Thoracic aorta (tissue), 2 donors: ENCODE results near the gene BUD13. TPM values are rescaled to one million over a fixed set of nuclear protein-coding genes. Genes with fewer than 3 reads are reported as not detected.

ENCODE experiments used
- ATAC-seq: fragments of 150-250 bp; one replicate; pipeline ENCODE4 v1.8.0; 2017; ENCODE audit warnings: low read depth; ENCODE audit not compliant: insufficient number of reproducible peaks, low FRiP score
- DNase-seq: peaks from one replicate; pipeline ENCODE4 v3.0.0-alpha.2; 2020; ENCODE audit warnings: low spot score
- H3K27ac ChIP-seq, 2 donors: fragments of 200-600 bp; sonication (generic); 1 replicate in 1 of 2; 2 replicates in 1 of 2; pipeline ENCODE4 v1.5.1; 2016; ENCODE audit warnings: mild to moderate bottlenecking in 2 of 2, moderate library complexity in 2 of 2
- H3K27me3 ChIP-seq: fragments of 200-600 bp; sonication (generic); replicated peaks from 2 replicates; pipeline ENCODE4 v1.6.0; 2016; ENCODE audit warnings: mild to moderate bottlenecking; ENCODE audit not compliant: insufficient read depth
- H3K36me3 ChIP-seq: fragments of 200-600 bp; sonication (generic); one replicate; pipeline ENCODE4 v1.5.1; 2016
- H3K4me1 ChIP-seq, 2 donors: fragments of 200-600 bp; sonication (generic); 1 replicate in 1 of 2; 2 replicates in 1 of 2; pipeline versions ENCODE4 v1.5.1 to v1.6.0; 2016; ENCODE audit warnings: low read depth in 2 of 2, mild to moderate bottlenecking in 1 of 2; ENCODE audit not compliant: control insufficient read depth in 1 of 2
- H3K4me3 ChIP-seq: fragments of 200-600 bp; sonication (generic); 2 replicates; pipeline ENCODE4 v1.5.1; 2016; ENCODE audit warnings: mild to moderate bottlenecking
- H3K9me3 ChIP-seq: fragments of 200-600 bp; sonication (generic); 2 replicates; pipeline ENCODE4 v1.5.1; 2016
- CTCF ChIP-seq: fragments of 200-600 bp; sonication (generic); IDR thresholded peaks from one replicate; pipeline ENCODE4 v1.5.1; 2019; ENCODE audit warnings: antibody characterized with exemption
- total RNA-seq, 2 donors: library from RNA; depleted of rRNA; stranded (reverse); fragments of >200 nt; gene quantifications; one replicate each; pipeline versions ENCODE4 v1.1.0 to v1.2.3, GENCODE V29; 2016

The BUD13 gene
- total RNA-seq, 2 donors from 2014 or later: 5.8 to 12.5 TPM

DNA sequence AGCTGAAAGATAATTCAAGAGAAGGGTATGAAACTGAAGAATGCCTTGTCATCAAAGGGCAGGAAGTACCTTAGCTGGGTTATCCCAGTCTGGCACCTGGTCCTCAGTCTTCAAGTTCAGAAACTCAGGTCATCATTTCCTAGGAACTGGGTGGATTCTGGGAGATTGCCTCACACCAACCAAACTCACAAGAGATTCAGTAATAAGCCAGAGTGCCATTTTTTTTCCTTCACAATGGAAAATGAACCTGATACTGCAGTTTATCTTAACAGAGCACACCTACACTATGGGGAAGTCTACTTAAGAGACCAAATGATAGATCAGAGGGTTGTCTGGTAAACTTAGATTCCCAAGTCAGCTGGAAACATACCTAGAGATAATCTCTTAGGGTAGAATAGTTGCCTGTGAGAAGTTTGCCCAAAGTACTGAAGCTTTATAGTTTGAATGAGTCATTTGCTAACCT lies 3.8 kb upstream of the BUD13 start:
- DNase-seq (no peak), ATAC-seq (no peak)
- no peak overlapping the region for H3K4me3 ChIP-seq
- peaks cover 5 to 6% of the 10 kb centered on the region in 2 donors for H3K4me1 ChIP-seq
- H3K9me3 ChIP-seq: no peaks in the 10 kb centered on the region
- H3K27ac ChIP-seq: no peak overlapping the region
- H3K36me3 ChIP-seq: peaks cover 35% of the 10 kb centered on the region
- H3K27me3 ChIP-seq: no peaks in the 10 kb centered on the region
- TF ChIP-seq CTCF: no peak

- Histone ChIP-seq H3K4me1 (peaks cover 7 to 12% of the 10 kb centered on the region in 2 donors), H3K4me3 (no peak overlapping the region), H3K27me3 (no peaks in the 10 kb centered on the region), H3K9me3 (no peaks in the 10 kb centered on the region), H3K27ac (no peak overlapping the region), H3K36me3 (peaks cover 30% of the 10 kb centered on the region)
- ATAC-seq (no peak), DNase-seq (no peak)
- no peak for TF ChIP-seq CTCF
Observed at GRCh38 chr11:116775975-116776374, 3.2 kb upstream of the BUD13 start.

GRCh38 chr11:116774661-116775060 lies 1.9 kb upstream of the BUD13 start:
- ATAC-seq (no peak), DNase-seq (no peak)
- H3K36me3 ChIP-seq: peaks cover 22% of the 10 kb centered on the region
- H3K9me3 ChIP-seq: no peaks in the 10 kb centered on the region
- H3K4me3 ChIP-seq: no peak overlapping the region
- no peaks in the 10 kb centered on the region for H3K27me3 ChIP-seq
- H3K27ac ChIP-seq: no peak overlapping the region
- H3K4me1 ChIP-seq: peaks cover 11 to 22% of the 10 kb centered on the region in 2 donors
- no peak for TF ChIP-seq CTCF

GRCh38 chr11:116773203-116774097 lies 663 bp upstream of the BUD13 start:
- Histone ChIP-seq H3K9me3 (no peaks in the 10 kb centered on the region), H3K4me3 (peak overlapping the region; percentile 82), H3K4me1 (peaks cover 11 to 22% of the 10 kb centered on the region in 2 donors), H3K36me3 (peaks cover 10% of the 10 kb centered on the region), H3K27me3 (no peaks in the 10 kb centered on the region), H3K27ac (peak overlapping the region; percentile 68 to 72)
- no peak for TF ChIP-seq CTCF
- ATAC-seq (peak; percentile 16), DNase-seq (no peak)

GRCh38 chr11:116771935-116772334 lies 852 bp downstream of the BUD13 start:
- H3K4me1 ChIP-seq: peaks cover 11 to 22% of the 10 kb centered on the region in 2 donors
- H3K9me3 ChIP-seq: no peaks in the 10 kb centered on the region
- peak overlapping the region; percentile 76 to 85 for H3K27ac ChIP-seq
- H3K4me3 ChIP-seq: peak overlapping the region; percentile 82
- no peaks in the 10 kb centered on the region for H3K27me3 ChIP-seq
- no peaks in the 10 kb centered on the region for H3K36me3 ChIP-seq
- TF ChIP-seq CTCF: no peak
- no peak for DNase-seq
- ATAC-seq: no peak
